Kidney (tissue), 14 donors: ENCODE results near the gene POGZ. TPM values are rescaled to one million over a fixed set of nuclear protein-coding genes. Genes with fewer than 3 reads are reported as not detected.
A peak's percentile ranks its signal among the peaks of the same experiment; 100 is the strongest.
"Not testable (repeated sequence)": the region's sequence is repeated elsewhere in the genome, so short reads cannot be mapped to it uniquely, and the experiment has no call there.

Experiments used
- DNase-seq, 5 donors: peaks; one replicate each; pipeline ENCODE4 v3.0.0-alpha.2; 2013 to 2020
- FAIRE-seq: peaks from 2 replicates; lab custom pipeline; 2012; peaks lifted over from hg19 to GRCh38; lab: Jason Lieb, UNC
- H3K27ac ChIP-seq, 2 donors: one replicate each; pipeline ENCODE4 v1.7.0; 2013; ENCODE audit warnings: low read depth in 2 of 2, low read length in 2 of 2, inconsistent platforms in 1 of 2
- H3K27me3 ChIP-seq: one replicate; pipeline ENCODE4 v1.7.1; 2013; ENCODE audit warnings: low read length, inconsistent platforms; ENCODE audit not compliant: control insufficient read depth, insufficient read depth
- H3K36me3 ChIP-seq, 3 donors: one replicate each; pipeline versions ENCODE4 v1.7.0 to v1.7.1; 2013; ENCODE audit warnings: low read length in 3 of 3, control low read depth in 1 of 3, inconsistent platforms in 1 of 3; ENCODE audit not compliant: insufficient read depth in 3 of 3, control insufficient read depth in 2 of 3
- H3K4me1 ChIP-seq, 3 donors: one replicate each; pipeline versions ENCODE4 v1.7.0 to v1.7.1; 2013; ENCODE audit warnings: low read length in 3 of 3, inconsistent platforms in 1 of 3, low read depth in 1 of 3; ENCODE audit not compliant: control insufficient read depth in 2 of 3, insufficient read depth in 2 of 3
- H3K4me3 ChIP-seq, 3 donors: one replicate each; pipeline versions ENCODE4 v1.7.0 to v1.8.1; 2013; ENCODE audit warnings: low read length in 3 of 3, control low read depth in 1 of 3, inconsistent platforms in 1 of 3
- H3K9ac ChIP-seq, 3 donors: one replicate each; pipeline versions ENCODE4 v1.7.0 to v1.7.1; 2013; ENCODE audit warnings: low read length in 3 of 3, control low read depth in 1 of 3, inconsistent platforms in 1 of 3
- H3K9me3 ChIP-seq, 3 donors: one replicate each; pipeline versions ENCODE4 v1.7.0 to v1.7.1; 2013; ENCODE audit warnings: low read length in 3 of 3, control low read depth in 1 of 3, inconsistent platforms in 1 of 3; ENCODE audit not compliant: control insufficient read depth in 2 of 3, insufficient read depth in 1 of 3
- intact Hi-C: fragments of 100-400 bp; cut with DNase I; formaldehyde crosslinking; loops from one replicate; pipeline ENCODE4 v1.11.1; 2022
- polyA plus RNA-seq: library from polyadenylated mRNA; stranded (reverse); fragments of 350-450 nt; fragmentation: Illumina TruSeq; extraction: RNeasy Lipid Tissue Mini Kit (QIAGEN cat#74804); gene quantifications from one replicate; pipeline ENCODE4 v1.2.3, GENCODE V29; 2014; ENCODE audit warnings: low read depth, low replicate concordance; ENCODE audit not compliant: insufficient read depth
- total RNA-seq: library from RNA; stranded (reverse); fragmentation: NEBNext Ultra II Directional; extraction: Animal tissue kit (Norgen Biotek cat#: 25700); gene quantifications from one replicate; pipeline ENCODE4 v1.2.1, GENCODE V29; 2021
- TF ChIP-seq, protein P1 (sequence below): IDR thresholded peaks from 3 replicates; pipeline ENCODE4 v1.5.1; 2012; ENCODE audit warnings: mild to moderate bottlenecking, moderate library complexity, borderline replicate concordance; ENCODE audit not compliant: insufficient read depth; ENCODE audit errors: extremely low read depth
- donor health status: control.
- donor health status: control.
- donor health status: control.
- donor health status: control.
- donor health status: control.
- donor health status: DM: yes; HTN: yes; CAD: no.
- donor health status: Normal renal cell carcinoma (clear cell type).

POGZ gene
- total and polyA plus RNA-seq, 2 donors from 2014 or later: 16.4 to 96.6 TPM

DNA sequence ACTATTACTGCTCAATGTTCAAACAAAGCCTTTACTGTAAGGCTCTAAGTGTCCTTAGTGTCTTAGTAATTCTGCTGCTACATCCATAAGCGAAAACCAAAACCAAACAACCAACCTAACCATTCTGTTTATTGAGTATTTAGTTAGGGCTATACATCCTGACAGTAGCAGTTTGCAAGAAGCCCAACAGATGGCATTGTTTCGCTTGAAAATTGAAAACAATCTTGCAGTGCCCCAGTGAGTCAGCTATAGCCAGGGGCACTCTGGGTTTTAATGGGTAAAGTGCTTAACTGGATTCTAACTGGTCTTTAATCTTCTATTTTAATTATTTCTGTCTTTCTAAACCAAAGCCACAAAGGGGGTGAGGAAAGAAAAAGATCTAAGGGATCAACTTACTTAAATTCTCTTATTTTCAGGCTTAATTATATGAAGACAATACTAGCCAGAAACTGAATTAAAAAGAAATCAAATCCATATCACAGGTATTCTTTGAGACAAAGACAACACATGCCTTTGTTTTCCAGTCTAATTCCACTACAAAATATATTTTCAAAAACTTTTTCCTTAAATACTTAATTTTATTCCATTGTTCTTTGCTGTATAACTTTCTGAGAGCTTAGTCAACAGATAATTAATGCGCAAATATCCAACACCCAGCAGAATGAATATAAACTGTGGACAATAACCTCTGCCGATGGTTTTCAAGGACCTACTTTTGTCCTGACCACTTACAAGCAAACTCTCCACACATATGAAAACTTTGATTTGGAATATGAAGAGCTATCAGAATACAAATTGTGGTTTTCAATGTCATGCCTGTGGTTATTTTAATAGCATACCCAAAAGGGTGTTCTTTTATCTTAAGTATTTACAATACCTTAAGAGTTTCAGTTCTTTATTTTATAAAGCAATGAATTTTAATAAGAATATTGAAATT is 15.2 kb downstream of the POGZ start:
- peak; percentile 85 for FAIRE-seq
- intact Hi-C loops: no loop called here

GRCh38 chr1:151437396-151437795 is 21.9 kb downstream of the POGZ start:
- intact Hi-C loops, H3K27me3 ChIP-seq, H3K9ac ChIP-seq, H3K9me3 ChIP-seq, H3K27ac ChIP-seq, FAIRE-seq, H3K4me3 ChIP-seq, H3K4me1 ChIP-seq, H3K36me3 ChIP-seq: not testable (repeated sequence)
- peak in 3 of 5 donors; percentile 53 to 64 (median 59) for DNase-seq

More for the DNA sequence above, 15.2 kb downstream of the POGZ start:
- peak in 3 of 5 donors; percentile 62 to 86 (median 78) for DNase-seq
- TF ChIP-seq, protein P1, sequence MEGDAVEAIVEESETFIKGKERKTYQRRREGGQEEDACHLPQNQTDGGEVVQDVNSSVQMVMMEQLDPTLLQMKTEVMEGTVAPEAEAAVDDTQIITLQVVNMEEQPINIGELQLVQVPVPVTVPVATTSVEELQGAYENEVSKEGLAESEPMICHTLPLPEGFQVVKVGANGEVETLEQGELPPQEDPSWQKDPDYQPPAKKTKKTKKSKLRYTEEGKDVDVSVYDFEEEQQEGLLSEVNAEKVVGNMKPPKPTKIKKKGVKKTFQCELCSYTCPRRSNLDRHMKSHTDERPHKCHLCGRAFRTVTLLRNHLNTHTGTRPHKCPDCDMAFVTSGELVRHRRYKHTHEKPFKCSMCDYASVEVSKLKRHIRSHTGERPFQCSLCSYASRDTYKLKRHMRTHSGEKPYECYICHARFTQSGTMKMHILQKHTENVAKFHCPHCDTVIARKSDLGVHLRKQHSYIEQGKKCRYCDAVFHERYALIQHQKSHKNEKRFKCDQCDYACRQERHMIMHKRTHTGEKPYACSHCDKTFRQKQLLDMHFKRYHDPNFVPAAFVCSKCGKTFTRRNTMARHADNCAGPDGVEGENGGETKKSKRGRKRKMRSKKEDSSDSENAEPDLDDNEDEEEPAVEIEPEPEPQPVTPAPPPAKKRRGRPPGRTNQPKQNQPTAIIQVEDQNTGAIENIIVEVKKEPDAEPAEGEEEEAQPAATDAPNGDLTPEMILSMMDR: peak; percentile 73
- peaks cover 0 to 8% (median 0%) of the 10 kb centered on the region in 3 donors for H3K36me3 ChIP-seq
- H3K9ac ChIP-seq: no peak overlapping the region
- H3K27ac ChIP-seq: no peak overlapping the region
- H3K9me3 ChIP-seq: no peaks in the 10 kb centered on the region
- no peak overlapping the region for H3K4me3 ChIP-seq
- H3K27me3 ChIP-seq: no peaks in the 10 kb centered on the region
- H3K4me1 ChIP-seq: peaks cover 0 to 4% (median 0%) of the 10 kb centered on the region in 3 donors

- Histone ChIP-seq H3K9me3 (no peaks in the 10 kb centered on the region), H3K27me3 (no peaks in the 10 kb centered on the region), H3K36me3 (peaks cover 0 to 8% (median 0%) of the 10 kb centered on the region in 3 donors), H3K27ac (no peak overlapping the region), H3K4me3 (no peak overlapping the region), H3K4me1 (peaks cover 0 to 4% (median 0%) of the 10 kb centered on the region in 3 donors), H3K9ac (no peak overlapping the region)
- intact Hi-C loops: no loop called here
- TF ChIP-seq, protein P1: no peak
- DNase-seq: no peak
- FAIRE-seq: no peak
These were observed 22.3 kb downstream of the POGZ start for GRCh38 chr1:151436985-151437384.

DNA sequence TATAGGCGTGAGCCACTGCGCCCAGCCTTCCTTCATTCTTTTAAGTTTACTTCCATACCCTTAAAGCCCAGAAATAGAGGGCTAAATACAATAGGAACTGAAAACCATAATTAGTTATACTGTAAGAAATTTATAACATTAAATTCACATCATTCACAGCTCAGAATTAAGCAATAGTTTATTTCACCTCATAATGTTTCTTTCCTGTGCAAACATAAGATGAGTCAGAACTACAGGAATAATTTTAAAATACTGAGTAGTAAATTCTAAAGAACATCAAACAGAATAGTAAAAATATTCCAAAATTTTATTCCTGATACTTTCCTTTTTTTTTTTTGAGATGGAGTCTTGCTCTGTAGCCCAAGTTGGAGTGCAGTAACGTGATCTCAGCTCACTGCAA is 24.1 kb downstream of the POGZ start:
- Histone ChIP-seq H3K36me3 (peaks cover 2 to 4% (median 2%) of the 10 kb centered on the region in 3 donors), H3K27ac (no peak overlapping the region), H3K4me3 (no peak overlapping the region), H3K4me1 (no peaks in the 10 kb centered on the region), H3K9me3 (no peaks in the 10 kb centered on the region), H3K9ac (no peak overlapping the region), H3K27me3 (no peaks in the 10 kb centered on the region)
- no peak for DNase-seq
- FAIRE-seq: no peak
- TF ChIP-seq, protein P1: no peak
- intact Hi-C loops: no loop called here

GRCh38 chr1:151433827-151434226 is 25.5 kb downstream of the POGZ start:
- H3K36me3 ChIP-seq, H3K4me1 ChIP-seq, H3K27me3 ChIP-seq, H3K4me3 ChIP-seq, FAIRE-seq, DNase-seq, H3K27ac ChIP-seq, H3K9ac ChIP-seq, H3K9me3 ChIP-seq, intact Hi-C loops: not testable (repeated sequence)
